Right cardiac atrium (tissue), 5 donors: ENCODE data around the gene GPR39. TPM values are rescaled to one million over a fixed set of nuclear protein-coding genes. Genes with fewer than 3 reads are reported as not detected.

Experiments used
- ATAC-seq, 2 donors: fragments of 200-7000 bp; cut with Tn5 transposase; one replicate each; pipeline versions ENCODE4 v1.8.0 to v1.9.1; 2020; ENCODE audit warnings: moderate library complexity in 2 of 2, mild to moderate bottlenecking in 1 of 2
- DNase-seq, 3 donors: peaks; one replicate each; pipeline ENCODE4 v3.0.0-alpha.2; 2020
- H3K27ac ChIP-seq: one replicate; pipeline ENCODE4 v1.5.1; 2013; ENCODE audit warnings: mild to moderate bottlenecking, low read length, control low read depth, moderate library complexity
- H3K27me3 ChIP-seq: one replicate; pipeline ENCODE4 v1.6.1; 2013; ENCODE audit not compliant: control insufficient read depth, insufficient read depth
- H3K4me1 ChIP-seq: one replicate; pipeline ENCODE4 v1.6.1; 2013; ENCODE audit warnings: low read length; ENCODE audit not compliant: control insufficient read depth, insufficient read depth
- H3K4me3 ChIP-seq: one replicate; pipeline ENCODE4 v1.5.1; 2013; ENCODE audit warnings: low read length, control low read depth
- H3K9me3 ChIP-seq: one replicate; pipeline ENCODE4 v1.6.1; 2013; ENCODE audit warnings: low read length; ENCODE audit not compliant: control insufficient read depth
- WGBS: extraction: QIAGEN DNeasy Blood & Tissue Kit; methylation state at CpG from one replicate; pipeline ENCODE4 v1.1.7; 2013; 5-methylcytosine and 5-hydroxymethylcytosine counted together
- intact Hi-C, 4 donors: fragments of 100-400 bp; cut with DNase I; formaldehyde crosslinking; loops; one replicate each; pipeline versions ENCODE4 v1.11.0 to v1.14.0; 2022 to 2023
- polyA plus RNA-seq: library from polyadenylated mRNA; stranded (reverse); fragments of 200-250 nt; gene quantifications from one replicate; pipeline ENCODE4 v1.2.3, GENCODE V29; 2013
- total RNA-seq, 4 donors: library from RNA; stranded (reverse); fragmentation: NEBNext Ultra II Directional; extraction: Animal tissue kit (Norgen Biotek cat#: 25700); gene quantifications; one replicate each; pipeline ENCODE4 v1.2.1, GENCODE V29; 2021
- donor health status: healthy with polysubstance abuse.
- donor health status: DM: no; HTN: yes; CAD: no.
- donor health status: DM: no; HTN: no; CAD: no.
- donor health status: DM: no; HTN: yes; CAD: no; lungs with severe emphysema.
- donor health status: DM: yes; HTN: yes; CAD: no.

Gene GPR39
- total and polyA plus RNA-seq, 5 donors, result not detected

- intact Hi-C loops, result no loop called here
- Histone ChIP-seq H3K9me3 (no peaks in the 10 kb centered on the region), H3K4me1 (peaks cover 6% of the 10 kb centered on the region), H3K4me3 (no peak overlapping the region), H3K27me3 (peaks cover 2% of the 10 kb centered on the region), H3K27ac (no peak overlapping the region)
- DNase-seq (no peak), ATAC-seq (no peak)
- 89% methylated on average over 4 of the region's 4 CpGs for WGBS
Measured at GRCh38 chr2:132665401-132666140, 249.0 kb downstream of the GPR39 start.

GRCh38 chr2:132667706-132668105, 251.1 kb downstream of the GPR39 start:
- 53% methylated on average over 1 of the region's 1 CpG for whole genome bisulfite sequencing
- no peak for ATAC-seq
- Histone ChIP-seq H3K4me3 (no peak overlapping the region), H3K27me3 (peaks cover 2% of the 10 kb centered on the region), H3K27ac (no peak overlapping the region), H3K4me1 (peaks cover 6% of the 10 kb centered on the region), H3K9me3 (no peaks in the 10 kb centered on the region)
- no peak for DNase-seq
- intact Hi-C loops, result no loop called here

GRCh38 chr2:132668189-132668823, 251.7 kb downstream of the GPR39 start:
- Histone ChIP-seq H3K9me3 (no peaks in the 10 kb centered on the region), H3K4me1 (peaks cover 6% of the 10 kb centered on the region), H3K27ac (no peak overlapping the region), H3K4me3 (no peak overlapping the region), H3K27me3 (peaks cover 2% of the 10 kb centered on the region)
- DNase-seq (peak in 1 of 3 donors; percentile 31), ATAC-seq (no peak)
- 7% methylated on average over 25 of the region's 25 CpGs for WGBS
- intact Hi-C loops, result no loop called here

GRCh38 chr2:132668987-132669907, 252.6 kb downstream of the GPR39 start:
- under 1% methylated on average over 80 of the region's 80 CpGs for WGBS
- ATAC-seq (peak in 1 of 2 donors; percentile 17), DNase-seq (peak in 1 of 3 donors; percentile 38)
- Histone ChIP-seq H3K27ac (no peak overlapping the region), H3K9me3 (no peaks in the 10 kb centered on the region), H3K27me3 (peaks cover 2% of the 10 kb centered on the region), H3K4me3 (peak overlapping the region; percentile 57), H3K4me1 (peaks cover 6% of the 10 kb centered on the region)
- intact Hi-C loops, result no loop called here

GRCh38 chr2:132669908-132670495, 253.4 kb downstream of the GPR39 start, which contains the start of gene LYPD1:
Gene LYPD1 (minus strand): TSS chr2:132670205. CDS start chr2:132669932, 273 bp downstream.
- Histone ChIP-seq H3K9me3 (no peaks in the 10 kb centered on the region), H3K27ac (no peak within 1 kb of the TSS), H3K4me3 (peak within 1 kb of the TSS; percentile 57), H3K27me3 (peaks cover 1% of the 10 kb centered on the region), H3K4me1 (peaks cover 6% of the 10 kb centered on the region)
- under 1% methylated on average over 59 of the region's 59 CpGs for WGBS
- intact Hi-C loops, result no loop called here
- peak in 1 of 3 donors; percentile 40 for DNase-seq
- ATAC-seq, result peak; percentile 20 to 38

- peak in 2 of 3 donors; percentile 59 to 60 for DNase-seq
- no peaks in the 10 kb centered on the region for H3K27me3 ChIP-seq
Measured at GRCh38 chr2:132670496-132671150, 254.0 kb downstream of the GPR39 start.

GRCh38 chr2:132671151-132671835, 254.7 kb downstream of the GPR39 start:
- no peaks in the 10 kb centered on the region for H3K27me3 ChIP-seq
- intact Hi-C loops, result no loop called here
- H3K4me1 ChIP-seq, result peaks cover 6% of the 10 kb centered on the region
- no peak overlapping the region for H3K27ac ChIP-seq
- no peaks in the 10 kb centered on the region for H3K9me3 ChIP-seq
- no peak overlapping the region for H3K4me3 ChIP-seq
- no peak for ATAC-seq
- 31% methylated on average over 23 of the region's 23 CpGs for WGBS
- no peak for DNase-seq

More at GRCh38 chr2:132670496-132671150, 254.0 kb downstream of the GPR39 start:
- Histone ChIP-seq H3K9me3 (no peaks in the 10 kb centered on the region), H3K27ac (no peak overlapping the region), H3K4me3 (peak overlapping the region; percentile 57), H3K4me1 (peaks cover 6% of the 10 kb centered on the region)
- whole genome bisulfite sequencing, result under 1% methylated on average over 44 of the region's 44 CpGs
- intact Hi-C loops, result no loop called here
- ATAC-seq, result peak; percentile 60 to 67

GRCh38 chr2:132676999-132677398, 260.4 kb downstream of the GPR39 start:
- intact Hi-C loops, result no loop called here
- ATAC-seq, result no peak
- Histone ChIP-seq H3K27ac (no peak overlapping the region), H3K4me1 (no peaks in the 10 kb centered on the region), H3K9me3 (no peaks in the 10 kb centered on the region), H3K4me3 (no peak overlapping the region), H3K27me3 (no peaks in the 10 kb centered on the region)
- no peak for DNase-seq
- WGBS, result 58% methylated on average over 2 of the region's 2 CpGs

GRCh38 chr2:132677661-132678060, 261.1 kb downstream of the GPR39 start:
- Histone ChIP-seq H3K4me3 (no peak overlapping the region), H3K9me3 (no peaks in the 10 kb centered on the region), H3K27ac (no peak overlapping the region), H3K4me1 (no peaks in the 10 kb centered on the region), H3K27me3 (no peaks in the 10 kb centered on the region)
- no peak for ATAC-seq
- intact Hi-C loops, result no loop called here
- WGBS, result 85% methylated on average over 5 of the region's 5 CpGs
- no peak for DNase-seq

- 94% methylated on average over 2 of the region's 2 CpGs for WGBS
- intact Hi-C loops, result no loop called here
- Histone ChIP-seq H3K27me3 (no peaks in the 10 kb centered on the region), H3K27ac (no peak overlapping the region), H3K4me1 (no peaks in the 10 kb centered on the region), H3K9me3 (no peaks in the 10 kb centered on the region), H3K4me3 (no peak overlapping the region)
- DNase-seq (no peak), ATAC-seq (no peak)
Measured at GRCh38 chr2:132678483-132678882, 261.9 kb downstream of the GPR39 start.
